ENCODE measurements around the gene PPP1R12B. TPM values are rescaled to one million over a fixed set of nuclear protein-coding genes. Genes with fewer than 3 reads are reported as not detected.

PPP1R12B gene
- polyA plus RNA-seq, 1 donor (not counting 4 experiments of a cell fraction or from before 2014, with no cell fraction given) = 6.9 TPM

DNA sequence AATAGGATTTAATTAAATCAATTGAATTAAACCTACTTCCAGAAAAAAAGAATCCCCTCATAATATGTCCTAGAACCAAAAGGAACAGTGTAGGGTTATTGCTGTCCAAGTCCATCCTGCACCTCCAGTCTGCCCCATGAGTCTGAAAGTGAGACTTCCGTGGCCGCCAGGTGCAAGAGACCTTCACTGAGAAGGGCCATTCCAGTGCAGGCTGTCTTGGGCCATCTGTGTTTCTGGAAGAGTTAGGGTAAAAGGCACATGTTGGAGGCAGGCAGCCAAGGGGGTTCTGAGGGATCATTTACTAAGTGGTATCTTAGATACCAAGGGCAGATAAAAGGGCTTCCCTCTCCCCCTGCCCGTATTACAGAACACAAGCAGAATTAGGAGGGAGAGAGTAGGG lies 37.8 kb upstream of the PPP1R12B start:
- no peak for TF ChIP-seq EZH2 (IDR thresholded peaks at IDR 0.05; ENCODE audit: low read length)
- TF ChIP-seq CTCF (optimal IDR thresholded peaks at IDR 0.05 in 1 of 3, IDR thresholded peaks at IDR 0.05 in 1 of 3, conservative IDR thresholded peaks at IDR 0.05 in 1 of 3; ENCODE audit: extremely low read depth in 1 of 3, insufficient read depth in 2 of 3, low read length in 3 of 3) = no peak
- FAIRE-seq = no peak

GRCh38 chr1:202311875-202312635 lies 36.4 kb upstream of the PPP1R12B start:
- Histone ChIP-seq H3K4me2 (ENCODE audit: control insufficient read depth, extremely low read depth, insufficient read depth, low read depth, low read length) (no peak overlapping the region), H2AFZ (ENCODE audit: control insufficient read depth, low read length) (peak overlapping the region; percentile 5), H3K79me2 (ENCODE audit: control insufficient read depth, insufficient read depth, low read length) (no peaks in the 10 kb centered on the region), H3K36me3 (ENCODE audit: control insufficient read depth in 2 of 2, extremely low read depth in 1 of 2, insufficient read depth in 2 of 2, low read length in 2 of 2) (no peaks in the 10 kb centered on the region), H3K9me1 (ENCODE audit: control insufficient read depth, extremely low read depth, insufficient read depth, low read length) (no peaks in the 10 kb centered on the region), H3K27ac (ENCODE audit: control insufficient read depth, insufficient read depth, low read length) (no peak overlapping the region), H3K4me1 (ENCODE audit: control insufficient read depth, extremely low read depth, insufficient read depth, low read length) (peaks cover 7% of the 10 kb centered on the region), H3K9ac (ENCODE audit: control insufficient read depth, extremely low read depth, insufficient read depth, low read length) (no peak overlapping the region), H3K27me3 (ENCODE audit: control insufficient read depth, extremely low read depth, insufficient read depth, low read length) (no peaks in the 10 kb centered on the region), H3K9me3 (ENCODE audit: control insufficient read depth, low read depth, low read length) (no peaks in the 10 kb centered on the region), H4K20me1 (ENCODE audit: control insufficient read depth, extremely low read depth, insufficient read depth, low read length) (no peaks in the 10 kb centered on the region), H3K4me3 (ENCODE audit: control insufficient read depth in 2 of 3, extremely low read depth in 1 of 3, insufficient read depth in 2 of 3, low read depth in 1 of 3, low read length in 3 of 3) (no peak overlapping the region)
- DNase-seq (ENCODE audit: low read depth, low spot score) (no peak), FAIRE-seq (no peak)
- dilution Hi-C loops (cut with MboI; ENCODE audit: extremely low pct_ligation_motif_present, low sequenced_read_pairs) = no loop called here
- TF ChIP-seq EZH2 (IDR thresholded peaks at IDR 0.05; ENCODE audit: low read length) (no peak), CTCF (optimal IDR thresholded peaks at IDR 0.05 in 1 of 3, IDR thresholded peaks at IDR 0.05 in 1 of 3, conservative IDR thresholded peaks at IDR 0.05 in 1 of 3; ENCODE audit: extremely low read depth in 1 of 3, insufficient read depth in 2 of 3, low read length in 3 of 3) (no peak)

More for the DNA sequence above, 37.8 kb upstream of the PPP1R12B start:
- Histone ChIP-seq H3K79me2 (ENCODE audit: control insufficient read depth, insufficient read depth, low read length) (no peaks in the 10 kb centered on the region), H3K4me3 (ENCODE audit: control insufficient read depth in 2 of 3, extremely low read depth in 1 of 3, insufficient read depth in 2 of 3, low read depth in 1 of 3, low read length in 3 of 3) (no peak overlapping the region), H3K27ac (ENCODE audit: control insufficient read depth, insufficient read depth, low read length) (no peak overlapping the region), H2AFZ (ENCODE audit: control insufficient read depth, low read length) (no peak overlapping the region), H3K27me3 (ENCODE audit: control insufficient read depth, extremely low read depth, insufficient read depth, low read length) (no peaks in the 10 kb centered on the region), H3K9ac (ENCODE audit: control insufficient read depth, extremely low read depth, insufficient read depth, low read length) (no peak overlapping the region), H3K9me1 (ENCODE audit: control insufficient read depth, extremely low read depth, insufficient read depth, low read length) (no peaks in the 10 kb centered on the region), H3K4me2 (ENCODE audit: control insufficient read depth, extremely low read depth, insufficient read depth, low read depth, low read length) (no peak overlapping the region), H4K20me1 (ENCODE audit: control insufficient read depth, extremely low read depth, insufficient read depth, low read length) (no peaks in the 10 kb centered on the region), H3K9me3 (ENCODE audit: control insufficient read depth, low read depth, low read length) (no peaks in the 10 kb centered on the region), H3K4me1 (ENCODE audit: control insufficient read depth, extremely low read depth, insufficient read depth, low read length) (peaks cover 7% of the 10 kb centered on the region), H3K36me3 (ENCODE audit: control insufficient read depth in 2 of 2, extremely low read depth in 1 of 2, insufficient read depth in 2 of 2, low read length in 2 of 2) (no peaks in the 10 kb centered on the region)
- dilution Hi-C loops (cut with MboI; ENCODE audit: extremely low pct_ligation_motif_present, low sequenced_read_pairs) = no loop called here
- DNase-seq (ENCODE audit: low read depth, low spot score) = no peak

Measured in keratinocyte (primary cell).